CD4-positive, alpha-beta memory T cell (primary cell): ENCODE results near the gene PIK3CB. TPM values are rescaled to one million over a fixed set of nuclear protein-coding genes. Genes with fewer than 3 reads are reported as not detected.
"Not testable (repeated sequence)": the region's sequence is repeated elsewhere in the genome, so short reads cannot be mapped to it uniquely, and the experiment has no call there.

ENCODE experiments used
- CTCF ChIA-PET: fragments of 350-600 bp; sonication (Branson Sonifier 250); formaldehyde crosslinking; loops from one replicate; lab custom pipeline; 2021; ENCODE audit warnings: inconsistent platforms; ENCODE audit not compliant: partially characterized antibody; lab: Charles Lee
- POLR2A ChIA-PET: fragments of 350-600 bp; sonication (Branson Sonifier 250); formaldehyde crosslinking; loops from one replicate; lab custom pipeline; 2021; ENCODE audit not compliant: partially characterized antibody; lab: Charles Lee
- DNase-seq, 5 donors: peaks; one replicate each; pipeline versions ENCODE4 v3.0.0 to v3.0.0-alpha.2; 2020 to 2022; ENCODE audit warnings: mixed read lengths in 1 of 5
- H3K27ac ChIP-seq: one replicate; pipeline ENCODE4 v1.7.0; 2013; ENCODE audit warnings: low read depth, low read length
- H3K27me3 ChIP-seq: 2 replicates; pipeline ENCODE4 v1.7.0; 2013; ENCODE audit warnings: mild to moderate bottlenecking, low read length, moderate library complexity; ENCODE audit not compliant: insufficient read depth
- H3K36me3 ChIP-seq: 2 replicates; pipeline ENCODE4 v1.7.0; 2013; ENCODE audit warnings: mild to moderate bottlenecking, low read length, moderate library complexity; ENCODE audit not compliant: insufficient read depth
- H3K4me1 ChIP-seq: 2 replicates; pipeline ENCODE4 v1.7.0; 2013; ENCODE audit warnings: mild to moderate bottlenecking, low read length, moderate library complexity; ENCODE audit not compliant: insufficient read depth
- H3K4me3 ChIP-seq, 2 donors: one replicate each; pipeline ENCODE4 v1.7.0; 2013; ENCODE audit warnings: low read length in 2 of 2, mild to moderate bottlenecking in 1 of 2
- H3K9me3 ChIP-seq, 2 donors: one replicate each; pipeline ENCODE4 v1.7.0; 2013; ENCODE audit warnings: low read length in 2 of 2, control low read depth in 1 of 2; ENCODE audit not compliant: control insufficient read depth in 1 of 2
- H3K27ac Mint-ChIP-seq, 7 donors: one replicate each; pipeline ENCODE4 v1.8.0; 2020 to 2021; ENCODE audit warnings: mixed read lengths in 7 of 7, mild to moderate bottlenecking in 6 of 7, inconsistent platforms in 3 of 7, moderate library complexity in 3 of 7
- H3K27me3 Mint-ChIP-seq, 2 donors: one replicate each; pipeline ENCODE4 v1.8.0; 2020 to 2021; ENCODE audit warnings: mixed read lengths in 2 of 2
- H3K36me3 Mint-ChIP-seq, 2 donors: one replicate each; pipeline ENCODE4 v1.8.0; 2020 to 2021; ENCODE audit warnings: mixed read lengths in 2 of 2, inconsistent platforms in 1 of 2, mild to moderate bottlenecking in 1 of 2
- H3K4me1 Mint-ChIP-seq, 4 donors: one replicate each; pipeline ENCODE4 v1.8.0; 2020 to 2021; ENCODE audit warnings: mixed read lengths in 4 of 4, mild to moderate bottlenecking in 1 of 4
- H3K4me3 Mint-ChIP-seq, 8 donors: one replicate each; pipeline ENCODE4 v1.8.0; 2020 to 2021; ENCODE audit warnings: mixed read lengths in 8 of 8, mild to moderate bottlenecking in 7 of 8, moderate library complexity in 6 of 8, inconsistent platforms in 3 of 8
- H3K9me3 Mint-ChIP-seq, 8 donors: one replicate each; pipeline ENCODE4 v1.8.0; 2020 to 2021; ENCODE audit warnings: mixed read lengths in 8 of 8, mild to moderate bottlenecking in 5 of 8, inconsistent platforms in 3 of 8, moderate library complexity in 1 of 8
- intact Hi-C: fragments of 100-400 bp; cut with micrococcal nuclease; formaldehyde crosslinking; loops from one replicate; pipeline ENCODE4 v1.15.1; 2023
- polyA plus RNA-seq, 2 donors: library from polyadenylated mRNA; unstranded; fragments of 300-500 nt; fragmentation: Illumina TruSeq; gene quantifications; one replicate each; pipeline ENCODE4 v1.2.3, GENCODE V29; 2021
- total RNA-seq, 2 experiments: library from RNA; stranded (reverse); gene quantifications; one replicate each; pipeline ENCODE4 v1.2.3, GENCODE V29; 2021

PIK3CB gene
- total and polyA plus RNA-seq, 4 experiments from 2014 or later = 14.4 to 52.1 (median 34.4) TPM

GRCh38 chr3:138846262-138846791, 11.6 kb upstream of the PIK3CB start:
- intact Hi-C loops = no loop called here
- H3K4me1 ChIP-seq = no peaks in the 10 kb centered on the region
- POLR2A ChIA-PET = no interaction called here
- Mint-ChIP-seq H3K4me3 (no peak overlapping the region), H3K27ac (no peak overlapping the region), H3K27me3 (no peaks in the 10 kb centered on the region), H3K4me1 (no peaks in the 10 kb centered on the region), H3K9me3 (no peaks in the 10 kb centered on the region), H3K36me3 (no peaks in the 10 kb centered on the region)
- H3K4me3 ChIP-seq = no peak overlapping the region
- H3K27me3 ChIP-seq = no peaks in the 10 kb centered on the region
- H3K27ac ChIP-seq = no peak overlapping the region
- DNase-seq = no peak
- H3K9me3 ChIP-seq = no peaks in the 10 kb centered on the region
- CTCF ChIA-PET = interaction anchor here (1.2 kb wide), 1 partner anchor 28 kb away, joined by 3 read pairs; no protein-coding TSS in a partner anchor
- H3K36me3 ChIP-seq = no peaks in the 10 kb centered on the region

GRCh38 chr3:138845771-138846173, 11.0 kb upstream of the PIK3CB start:
- POLR2A ChIA-PET = no interaction called here
- CTCF ChIA-PET = interaction anchor here (1.2 to 1.6 kb wide), 2 partner anchors 28 to 78 kb away, joined by 3 to 5 read pairs; no protein-coding TSS in a partner anchor
- Mint-ChIP-seq H3K36me3 (no peaks in the 10 kb centered on the region), H3K27ac (no peak overlapping the region), H3K9me3 (no peaks in the 10 kb centered on the region), H3K27me3 (no peaks in the 10 kb centered on the region), H3K4me3 (no peak overlapping the region), H3K4me1 (no peaks in the 10 kb centered on the region)
- H3K4me3 ChIP-seq = no peak overlapping the region
- no peaks in the 10 kb centered on the region for H3K27me3 ChIP-seq
- H3K36me3 ChIP-seq = no peaks in the 10 kb centered on the region
- intact Hi-C loops = no loop called here
- no peak for DNase-seq
- H3K9me3 ChIP-seq = no peaks in the 10 kb centered on the region
- H3K4me1 ChIP-seq = no peaks in the 10 kb centered on the region
- no peak overlapping the region for H3K27ac ChIP-seq

GRCh38 chr3:138845181-138845601, 10.5 kb upstream of the PIK3CB start:
- no peaks in the 10 kb centered on the region for H3K4me1 Mint-ChIP-seq

GRCh38 chr3:138842483-138843188, 7.9 kb upstream of the PIK3CB start:
- intact Hi-C loops = no loop called here
- CTCF ChIA-PET = interaction anchor here (1.7 to 2.6 kb wide), 2 partner anchors 71 to 73 kb away, joined by 5 to 9 read pairs; no protein-coding TSS in a partner anchor
- no peak overlapping the region for H3K4me3 ChIP-seq
- no peaks in the 10 kb centered on the region for H3K27me3 Mint-ChIP-seq
- no peak overlapping the region for H3K27ac ChIP-seq
- DNase-seq = no peak
- no peaks in the 10 kb centered on the region for H3K9me3 Mint-ChIP-seq
- no peaks in the 10 kb centered on the region for H3K36me3 ChIP-seq
- H3K36me3 Mint-ChIP-seq = no peaks in the 10 kb centered on the region
- H3K27me3 ChIP-seq = no peaks in the 10 kb centered on the region
- H3K9me3 ChIP-seq = no peaks in the 10 kb centered on the region
- peak overlapping the region in 1 of 7 donors; percentile 32 for H3K27ac Mint-ChIP-seq
- H3K4me3 Mint-ChIP-seq = no peak overlapping the region
- no peaks in the 10 kb centered on the region for H3K4me1 Mint-ChIP-seq
- POLR2A ChIA-PET = no interaction called here
- no peaks in the 10 kb centered on the region for H3K4me1 ChIP-seq

More at GRCh38 chr3:138845181-138845601, 10.5 kb upstream of the PIK3CB start:
- H3K27me3 Mint-ChIP-seq = no peaks in the 10 kb centered on the region
- H3K27ac Mint-ChIP-seq = no peak overlapping the region
- H3K9me3 Mint-ChIP-seq = no peaks in the 10 kb centered on the region
- no peaks in the 10 kb centered on the region for H3K36me3 Mint-ChIP-seq
- no peak overlapping the region for H3K27ac ChIP-seq
- no peaks in the 10 kb centered on the region for H3K9me3 ChIP-seq
- no peaks in the 10 kb centered on the region for H3K4me1 ChIP-seq
- H3K27me3 ChIP-seq = no peaks in the 10 kb centered on the region
- H3K4me3 ChIP-seq = no peak overlapping the region
- ChIA-PET CTCF (interaction anchor here (1.2 to 1.6 kb wide), 2 partner anchors 27 to 78 kb away, joined by 3 to 5 read pairs; no protein-coding TSS in a partner anchor), POLR2A (no interaction called here)
- H3K36me3 ChIP-seq = no peaks in the 10 kb centered on the region
- no peak for DNase-seq
- intact Hi-C loops = no loop called here
- no peak overlapping the region for H3K4me3 Mint-ChIP-seq

GRCh38 chr3:138838385-138838784, 3.7 kb upstream of the PIK3CB start:
- H3K27me3 ChIP-seq, H3K4me3 ChIP-seq, H3K9me3 ChIP-seq, H3K9me3 Mint-ChIP-seq, H3K27ac ChIP-seq, DNase-seq, H3K36me3 ChIP-seq, H3K4me3 Mint-ChIP-seq, POLR2A ChIA-PET, H3K27me3 Mint-ChIP-seq: not testable (repeated sequence)
- H3K4me1 ChIP-seq = peaks cover 17% of the 10 kb centered on the region
- CTCF ChIA-PET = interaction anchor here (0.9 kb wide), 1 partner anchor 87 kb away, joined by 4 read pairs; no protein-coding TSS in a partner anchor
- intact Hi-C loops = loop anchor here (10.0 kb wide), 1 partner anchor 144 kb away; no protein-coding TSS in a partner anchor
- peaks cover 0 to 11% of the 10 kb centered on the region in 2 donors for H3K36me3 Mint-ChIP-seq
- peaks cover 9 to 16% (median 13%) of the 10 kb centered on the region in 4 donors for H3K4me1 Mint-ChIP-seq
- peak overlapping the region in 1 of 7 donors; percentile 44 for H3K27ac Mint-ChIP-seq

- peak overlapping the region in 1 of 8 donors; percentile 29 for H3K4me3 Mint-ChIP-seq
- H3K4me3 ChIP-seq, H3K36me3 ChIP-seq, H3K9me3 Mint-ChIP-seq, H3K27me3 ChIP-seq, H3K9me3 ChIP-seq, H3K27me3 Mint-ChIP-seq, DNase-seq, H3K27ac ChIP-seq: not testable (repeated sequence)
- peaks cover 17 to 28% (median 23%) of the 10 kb centered on the region in 4 donors for H3K4me1 Mint-ChIP-seq
- POLR2A ChIA-PET = interaction anchor here (1.1 to 2.3 kb wide), 5 partner anchors 13 to 649 kb away, joined by 3 to 19 read pairs (median 4); partner anchors contain the start of genes CEP70 and FAIM
- peaks cover 0 to 15% of the 10 kb centered on the region in 2 donors for H3K36me3 Mint-ChIP-seq
- peak overlapping the region in 4 of 7 donors; percentile 70 to 98 (median 90) for H3K27ac Mint-ChIP-seq
- intact Hi-C loops = loop anchor here (2.0 to 10.0 kb wide), 3 partner anchors 141 to 241 kb away; partner anchors contain the start of genes CEP70 and FAIM
- CTCF ChIA-PET = interaction anchor here (0.9 to 2.4 kb wide), 4 partner anchors 11 to 88 kb away, joined by 3 to 17 read pairs (median 4); no protein-coding TSS in a partner anchor
- peaks cover 21% of the 10 kb centered on the region for H3K4me1 ChIP-seq
These were observed 1.1 kb upstream of the PIK3CB start for GRCh38 chr3:138835846-138836245.

GRCh38 chr3:138835397-138835757, 649 bp upstream of the PIK3CB start:
- peak in 1 of 5 donors; percentile 12 for DNase-seq
- H3K27me3 Mint-ChIP-seq = no peaks in the 10 kb centered on the region
- peak overlapping the region; percentile 96 to 99 (median 97) for H3K27ac Mint-ChIP-seq
- Histone ChIP-seq H3K4me1 (peaks cover 21% of the 10 kb centered on the region), H3K4me3 (peak overlapping the region; percentile 64 to 76), H3K36me3 (no peaks in the 10 kb centered on the region), H3K27me3 (no peaks in the 10 kb centered on the region), H3K9me3 (no peaks in the 10 kb centered on the region), H3K27ac (peak overlapping the region; percentile 76)
- peaks cover 17 to 29% (median 23%) of the 10 kb centered on the region in 4 donors for H3K4me1 Mint-ChIP-seq
- intact Hi-C loops = loop anchor here (2.0 to 10.0 kb wide), 3 partner anchors 141 to 241 kb away; partner anchors contain the start of genes CEP70 and FAIM
- H3K36me3 Mint-ChIP-seq = peaks cover 0 to 15% of the 10 kb centered on the region in 2 donors
- peaks cover 0 to 4% (median 0%) of the 10 kb centered on the region in 8 donors for H3K9me3 Mint-ChIP-seq
- CTCF ChIA-PET = interaction anchor here (0.9 to 2.4 kb wide), 4 partner anchors 10 to 88 kb away, joined by 3 to 17 read pairs (median 4); no protein-coding TSS in a partner anchor
- POLR2A ChIA-PET = interaction anchor here (1.1 to 2.3 kb wide), 6 partner anchors 14 to 649 kb away, joined by 3 to 19 read pairs (median 4); partner anchors contain the start of genes CEP70 and FAIM
- H3K4me3 Mint-ChIP-seq = peak overlapping the region; percentile 87 to 98 (median 94)
